DOHH2 (cell line): Measurements from ENCODE around the gene NBPF1.

Experiments used
- EZH2phosphoT487 ChIP-seq: fragments of 200-600 bp; sonication (generic); IDR thresholded peaks from 2 replicates; pipeline ENCODE4 v1.6.1; 2017; ENCODE audit warnings: borderline replicate concordance, mild to moderate bottlenecking, antibody characterized with exemption, low read length, moderate library complexity, mixed read lengths
- TF ChIP-seq, protein P1 (sequence below): fragments of 200-600 bp; sonication (generic); IDR thresholded peaks from one replicate; pipeline ENCODE4 v1.5.1; 2014; ENCODE audit warnings: antibody characterized with exemption, mild to moderate bottlenecking, low read depth, low read length; ENCODE audit not compliant: poor library complexity, severe bottlenecking

DNA sequence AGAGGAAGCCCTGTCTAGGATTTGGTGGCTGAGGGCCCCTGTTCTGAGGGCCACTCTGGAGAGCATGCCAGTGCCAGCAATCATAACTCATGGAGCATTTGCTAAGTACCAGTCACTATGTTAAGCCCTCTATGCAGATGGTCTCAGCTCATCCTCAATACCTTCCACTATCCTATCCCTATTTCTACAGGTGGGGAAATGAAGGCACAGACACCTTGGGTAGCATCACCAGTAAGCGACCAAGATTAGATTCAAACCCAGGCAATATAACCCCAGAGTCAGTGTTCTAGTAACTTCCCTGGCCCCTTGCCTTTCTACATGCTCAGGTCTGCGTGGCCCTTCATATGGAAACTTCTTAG, 7.9 kb upstream of the NBPF1 start:
- TF ChIP-seq, protein P1, sequence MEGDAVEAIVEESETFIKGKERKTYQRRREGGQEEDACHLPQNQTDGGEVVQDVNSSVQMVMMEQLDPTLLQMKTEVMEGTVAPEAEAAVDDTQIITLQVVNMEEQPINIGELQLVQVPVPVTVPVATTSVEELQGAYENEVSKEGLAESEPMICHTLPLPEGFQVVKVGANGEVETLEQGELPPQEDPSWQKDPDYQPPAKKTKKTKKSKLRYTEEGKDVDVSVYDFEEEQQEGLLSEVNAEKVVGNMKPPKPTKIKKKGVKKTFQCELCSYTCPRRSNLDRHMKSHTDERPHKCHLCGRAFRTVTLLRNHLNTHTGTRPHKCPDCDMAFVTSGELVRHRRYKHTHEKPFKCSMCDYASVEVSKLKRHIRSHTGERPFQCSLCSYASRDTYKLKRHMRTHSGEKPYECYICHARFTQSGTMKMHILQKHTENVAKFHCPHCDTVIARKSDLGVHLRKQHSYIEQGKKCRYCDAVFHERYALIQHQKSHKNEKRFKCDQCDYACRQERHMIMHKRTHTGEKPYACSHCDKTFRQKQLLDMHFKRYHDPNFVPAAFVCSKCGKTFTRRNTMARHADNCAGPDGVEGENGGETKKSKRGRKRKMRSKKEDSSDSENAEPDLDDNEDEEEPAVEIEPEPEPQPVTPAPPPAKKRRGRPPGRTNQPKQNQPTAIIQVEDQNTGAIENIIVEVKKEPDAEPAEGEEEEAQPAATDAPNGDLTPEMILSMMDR: peak; percentile 50
- TF ChIP-seq EZH2phosphoT487: no peak
